GM21723 (cell line): ENCODE results near the gene ELF4.
A peak's percentile ranks its signal among the peaks of the same experiment; 100 is the strongest.

Experiments used
- ATAC-seq: cut with Tn5 transposase; IDR thresholded peaks from one replicate; pipeline ENCODE4 v1.9.1; 2021; ENCODE audit warnings: mild to moderate bottlenecking, moderate library complexity; ENCODE audit not compliant: unreplicated experiment

ELF4 gene

GRCh38 chrX:130085551-130086446, 24.5 kb downstream of the ELF4 start:
- no peak for ATAC-seq

- peak; percentile 50 for ATAC-seq
These were observed 25.6 kb downstream of the ELF4 start for GRCh38 chrX:130084631-130085237.

GRCh38 chrX:130083656-130084382, 26.5 kb downstream of the ELF4 start:
- ATAC-seq, result peak; percentile 31

- ATAC-seq, result no peak
These were observed 27.2 kb downstream of the ELF4 start for GRCh38 chrX:130083107-130083490.

- ATAC-seq, result peak; percentile 63
These were observed 27.8 kb downstream of the ELF4 start for GRCh38 chrX:130082244-130083106.

- no peak for ATAC-seq
These were observed 28.8 kb downstream of the ELF4 start for GRCh38 chrX:130081421-130082045.

- ATAC-seq, result no peak
These were observed 29.4 kb downstream of the ELF4 start for GRCh38 chrX:130080791-130081367.

- ATAC-seq, result no peak
These were observed 30.4 kb downstream of the ELF4 start for GRCh38 chrX:130079824-130080406.

- ATAC-seq, result no peak
These were observed 34.5 kb downstream of the ELF4 start for GRCh38 chrX:130075777-130076176.

- ATAC-seq, result no peak
These were observed 38.0 kb downstream of the ELF4 start for GRCh38 chrX:130072345-130072740.

GRCh38 chrX:130071611-130072344, 38.5 kb downstream of the ELF4 start:
- ATAC-seq, result no peak

GRCh38 chrX:130066975-130067615, 43.2 kb downstream of the ELF4 start:
- ATAC-seq, result no peak

- peak; percentile 93 for ATAC-seq
These were observed 49.9 kb downstream of the ELF4 start for GRCh38 chrX:130060122-130061069.

- ATAC-seq, result no peak
These were observed 51.6 kb downstream of the ELF4 start for GRCh38 chrX:130058652-130059051.

GRCh38 chrX:130057209-130057608, 53.1 kb downstream of the ELF4 start:
- ATAC-seq, result no peak

GRCh38 chrX:130055899-130056298, 54.4 kb downstream of the ELF4 start:
- no peak for ATAC-seq

- ATAC-seq, result no peak
These were observed 55.2 kb downstream of the ELF4 start for GRCh38 chrX:130055103-130055502.
